ENCODE results near the gene DPF1.

Gene DPF1

GRCh38 chr19:38255383-38256014 is 31.5 kb upstream of the DPF1 start:
- TF ChIP-seq POLR2A (IDR thresholded peaks at IDR 0.05; ENCODE audit: low read length): no peak
- TF ChIP-seq GATA1 (IDR thresholded peaks at IDR 0.05; ENCODE audit: low read depth, low read length): no peak
- no peak for DNase-seq

- no peak for DNase-seq
- TF ChIP-seq GATA1 (IDR thresholded peaks at IDR 0.05; ENCODE audit: low read depth, low read length) (no peak), POLR2A (IDR thresholded peaks at IDR 0.05; ENCODE audit: low read length) (no peak)
Observed at GRCh38 chr19:38253788-38254187, 29.8 kb upstream of the DPF1 start.

- DNase-seq: no peak
- TF ChIP-seq POLR2A (IDR thresholded peaks at IDR 0.05; ENCODE audit: low read length): no peak
- TF ChIP-seq GATA1 (IDR thresholded peaks at IDR 0.05; ENCODE audit: low read depth, low read length): no peak
Observed at GRCh38 chr19:38252941-38253691, 29.1 kb upstream of the DPF1 start.

GRCh38 chr19:38252385-38252784 is 28.4 kb upstream of the DPF1 start:
- TF ChIP-seq GATA1 (IDR thresholded peaks at IDR 0.05; ENCODE audit: low read depth, low read length): no peak
- TF ChIP-seq POLR2A (IDR thresholded peaks at IDR 0.05; ENCODE audit: low read length): no peak
- no peak for DNase-seq

GRCh38 chr19:38251564-38252051 is 27.6 kb upstream of the DPF1 start:
- TF ChIP-seq POLR2A (IDR thresholded peaks at IDR 0.05; ENCODE audit: low read length) (no peak), GATA1 (IDR thresholded peaks at IDR 0.05; ENCODE audit: low read depth, low read length) (no peak)
- no peak for DNase-seq

- no peak for DNase-seq
- TF ChIP-seq POLR2A (IDR thresholded peaks at IDR 0.05; ENCODE audit: low read length) (no peak), GATA1 (IDR thresholded peaks at IDR 0.05; ENCODE audit: low read depth, low read length) (no peak)
Observed at GRCh38 chr19:38250821-38251563, 27.0 kb upstream of the DPF1 start.

- TF ChIP-seq POLR2A (IDR thresholded peaks at IDR 0.05; ENCODE audit: low read length): no peak
- no peak for TF ChIP-seq GATA1 (IDR thresholded peaks at IDR 0.05; ENCODE audit: low read depth, low read length)
Observed at GRCh38 chr19:38250428-38250820, 26.4 kb upstream of the DPF1 start.

GRCh38 chr19:38248421-38248820 is 24.4 kb upstream of the DPF1 start:
- TF ChIP-seq POLR2A (IDR thresholded peaks at IDR 0.05; ENCODE audit: low read length): no peak
- no peak for TF ChIP-seq GATA1 (IDR thresholded peaks at IDR 0.05; ENCODE audit: low read depth, low read length)

More at GRCh38 chr19:38250428-38250820, 26.4 kb upstream of the DPF1 start:
- no peak for DNase-seq

GRCh38 chr19:38247734-38248268 is 23.8 kb upstream of the DPF1 start:
- no peak for DNase-seq
- no peak for TF ChIP-seq GATA1 (IDR thresholded peaks at IDR 0.05; ENCODE audit: low read depth, low read length)
- TF ChIP-seq POLR2A (IDR thresholded peaks at IDR 0.05; ENCODE audit: low read length): no peak

More at GRCh38 chr19:38248421-38248820, 24.4 kb upstream of the DPF1 start:
- DNase-seq: no peak

- no peak for DNase-seq
- TF ChIP-seq GATA1 (IDR thresholded peaks at IDR 0.05; ENCODE audit: low read depth, low read length): no peak
- no peak for TF ChIP-seq POLR2A (IDR thresholded peaks at IDR 0.05; ENCODE audit: low read length)
Observed at GRCh38 chr19:38247126-38247525, 23.1 kb upstream of the DPF1 start.

GRCh38 chr19:38245826-38246498 is 21.9 kb upstream of the DPF1 start:
- TF ChIP-seq GATA1 (IDR thresholded peaks at IDR 0.05; ENCODE audit: low read depth, low read length): no peak
- no peak for TF ChIP-seq POLR2A (IDR thresholded peaks at IDR 0.05; ENCODE audit: low read length)
- no peak for DNase-seq

GRCh38 chr19:38243279-38243673 is 19.3 kb upstream of the DPF1 start:
- no peak for TF ChIP-seq GATA1 (IDR thresholded peaks at IDR 0.05; ENCODE audit: low read depth, low read length)
- DNase-seq: no peak

- no peak for DNase-seq
- TF ChIP-seq GATA1 (IDR thresholded peaks at IDR 0.05; ENCODE audit: low read depth, low read length) (no peak), POLR2A (IDR thresholded peaks at IDR 0.05; ENCODE audit: low read length) (no peak)
Observed at GRCh38 chr19:38239816-38240215, 15.8 kb upstream of the DPF1 start.

Measured in erythroblast (primary cell).